PFSK-1 (cell line): ENCODE data around the gene AMELX.

Experiments
- FOXP2 ChIP-seq: optimal IDR thresholded peaks from 2 replicates; pipeline ENCODE3; 2011; ENCODE audit warnings: borderline replicate concordance, control low read depth, inconsistent platforms; ENCODE audit not compliant: insufficient read depth; ENCODE audit errors: extremely low read length, extremely low read depth
- POLR2AphosphoS5 ChIP-seq: IDR thresholded peaks from 2 replicates; pipeline ENCODE4 v1.6.1; 2012; ENCODE audit warnings: low read depth, mild to moderate bottlenecking, control low read depth, low read length, moderate library complexity
- TAF1 ChIP-seq: IDR thresholded peaks from 2 replicates; pipeline ENCODE4 v1.6.1; 2012; ENCODE audit warnings: low read length, control low read depth, borderline replicate concordance; ENCODE audit not compliant: insufficient read depth

GRCh38 chrX:11336201-11336600 lies 43.0 kb downstream of the AMELX start:
- TF ChIP-seq POLR2AphosphoS5 (no peak), TAF1 (no peak), FOXP2 (no peak)
